GM12865 (cell line): ENCODE measurements around the gene CSMD2.

Source experiments
- DNase-seq: peaks from one replicate; pipeline ENCODE4 v3.0.0; 2010; ENCODE audit warnings: low read depth
- H3K4me3 ChIP-seq: 2 replicates; pipeline ENCODE4 v1.5.1; 2011; ENCODE audit warnings: mild to moderate bottlenecking, low read depth, low read length, control low read depth
- TF ChIP-seq, protein P1 (sequence below): IDR thresholded peaks from 2 replicates; pipeline ENCODE4 v1.5.1; 2011; ENCODE audit warnings: low read length, control low read depth, low read depth, inconsistent platforms; ENCODE audit not compliant: insufficient read depth; ENCODE audit errors: missing control alignments

The CSMD2 gene

DNA sequence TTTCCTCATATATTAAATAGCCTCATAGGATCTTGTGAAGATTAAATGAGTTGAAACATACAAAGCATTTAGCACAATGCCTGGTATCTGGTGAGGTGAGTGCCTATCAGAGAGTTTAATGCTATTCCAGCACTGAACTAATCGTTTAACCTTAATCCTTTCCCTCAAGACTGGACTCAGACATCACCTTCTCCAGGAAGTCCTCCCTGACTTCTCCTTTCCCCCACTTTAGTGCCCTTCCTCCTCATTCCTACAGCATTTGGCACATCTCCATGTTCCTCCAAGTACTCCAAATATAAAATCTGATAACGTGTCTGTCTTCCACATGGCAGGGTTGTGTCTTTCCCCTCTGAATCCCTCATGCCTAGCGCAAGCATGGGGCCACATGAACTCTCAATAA, 632.8 kb downstream of the CSMD2 start:
- H3K4me3 ChIP-seq: no peak overlapping the region
- TF ChIP-seq, protein P1, sequence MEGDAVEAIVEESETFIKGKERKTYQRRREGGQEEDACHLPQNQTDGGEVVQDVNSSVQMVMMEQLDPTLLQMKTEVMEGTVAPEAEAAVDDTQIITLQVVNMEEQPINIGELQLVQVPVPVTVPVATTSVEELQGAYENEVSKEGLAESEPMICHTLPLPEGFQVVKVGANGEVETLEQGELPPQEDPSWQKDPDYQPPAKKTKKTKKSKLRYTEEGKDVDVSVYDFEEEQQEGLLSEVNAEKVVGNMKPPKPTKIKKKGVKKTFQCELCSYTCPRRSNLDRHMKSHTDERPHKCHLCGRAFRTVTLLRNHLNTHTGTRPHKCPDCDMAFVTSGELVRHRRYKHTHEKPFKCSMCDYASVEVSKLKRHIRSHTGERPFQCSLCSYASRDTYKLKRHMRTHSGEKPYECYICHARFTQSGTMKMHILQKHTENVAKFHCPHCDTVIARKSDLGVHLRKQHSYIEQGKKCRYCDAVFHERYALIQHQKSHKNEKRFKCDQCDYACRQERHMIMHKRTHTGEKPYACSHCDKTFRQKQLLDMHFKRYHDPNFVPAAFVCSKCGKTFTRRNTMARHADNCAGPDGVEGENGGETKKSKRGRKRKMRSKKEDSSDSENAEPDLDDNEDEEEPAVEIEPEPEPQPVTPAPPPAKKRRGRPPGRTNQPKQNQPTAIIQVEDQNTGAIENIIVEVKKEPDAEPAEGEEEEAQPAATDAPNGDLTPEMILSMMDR: no peak

DNA sequence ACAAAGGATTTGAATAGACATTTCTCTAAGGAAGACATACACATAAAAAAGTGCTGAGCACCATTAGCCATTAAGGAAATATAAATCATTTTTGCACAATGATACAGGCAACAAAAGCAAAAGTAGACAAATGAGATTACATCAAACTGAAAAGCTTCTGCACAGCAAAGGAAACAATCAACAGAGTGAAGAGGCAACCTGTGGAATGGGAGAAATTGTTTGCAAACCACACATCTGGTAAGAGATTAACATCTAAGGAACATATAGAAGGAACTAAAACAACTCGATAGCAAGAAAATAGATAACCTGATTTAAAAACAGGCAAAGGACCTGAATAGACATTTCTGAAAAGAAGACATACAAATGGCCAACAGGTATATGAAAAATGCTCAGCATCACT, 635.1 kb downstream of the CSMD2 start:
- DNase-seq: no peak
- TF ChIP-seq, protein P1: no peak
- no peak overlapping the region for H3K4me3 ChIP-seq

More for the DNA sequence above, 632.8 kb downstream of the CSMD2 start:
- DNase-seq: no peak

DNA sequence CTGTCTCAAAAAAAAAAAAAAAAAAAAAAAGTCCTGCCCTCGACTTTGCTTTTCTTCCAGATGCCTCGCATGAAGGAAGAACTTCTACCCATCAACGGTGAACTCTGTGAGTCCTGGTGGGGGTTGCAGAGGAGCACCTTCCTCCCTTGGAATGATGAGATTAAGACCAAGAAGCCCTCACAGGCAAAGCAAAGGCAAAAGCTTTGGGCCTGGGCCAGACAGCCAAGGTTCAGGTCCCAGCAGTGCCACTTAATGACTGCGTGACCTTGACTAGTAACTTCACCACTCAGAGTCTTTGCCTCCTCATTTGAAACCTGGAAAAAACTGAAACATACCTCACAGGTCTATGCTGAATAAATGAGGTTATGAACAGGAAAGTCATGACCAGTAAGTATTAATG, 637.1 kb downstream of the CSMD2 start:
- DNase-seq: no peak
- H3K4me3 ChIP-seq: no peak overlapping the region
- TF ChIP-seq, protein P1: no peak

DNA sequence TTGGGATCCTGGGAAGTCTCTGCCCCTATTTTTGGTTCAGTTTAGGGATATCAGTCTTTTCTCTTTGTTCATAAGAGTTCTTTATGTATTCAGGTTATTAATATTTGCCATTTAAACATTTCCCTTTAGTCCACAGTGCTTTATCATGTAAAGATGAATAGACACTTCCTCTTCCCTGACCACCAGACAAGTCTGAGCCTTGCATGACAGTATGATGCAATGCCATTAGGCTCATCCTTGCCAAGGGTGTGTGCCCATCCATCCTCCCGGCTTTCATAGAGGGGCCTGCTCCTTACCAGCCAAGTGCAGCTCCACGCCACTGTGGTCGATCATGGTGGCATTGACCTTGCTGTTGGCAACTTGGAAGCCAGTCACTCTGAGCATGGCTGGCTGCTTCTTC, 640.4 kb downstream of the CSMD2 start:
- H3K4me3 ChIP-seq: no peak overlapping the region
- TF ChIP-seq, protein P1: no peak
- no peak for DNase-seq

DNA sequence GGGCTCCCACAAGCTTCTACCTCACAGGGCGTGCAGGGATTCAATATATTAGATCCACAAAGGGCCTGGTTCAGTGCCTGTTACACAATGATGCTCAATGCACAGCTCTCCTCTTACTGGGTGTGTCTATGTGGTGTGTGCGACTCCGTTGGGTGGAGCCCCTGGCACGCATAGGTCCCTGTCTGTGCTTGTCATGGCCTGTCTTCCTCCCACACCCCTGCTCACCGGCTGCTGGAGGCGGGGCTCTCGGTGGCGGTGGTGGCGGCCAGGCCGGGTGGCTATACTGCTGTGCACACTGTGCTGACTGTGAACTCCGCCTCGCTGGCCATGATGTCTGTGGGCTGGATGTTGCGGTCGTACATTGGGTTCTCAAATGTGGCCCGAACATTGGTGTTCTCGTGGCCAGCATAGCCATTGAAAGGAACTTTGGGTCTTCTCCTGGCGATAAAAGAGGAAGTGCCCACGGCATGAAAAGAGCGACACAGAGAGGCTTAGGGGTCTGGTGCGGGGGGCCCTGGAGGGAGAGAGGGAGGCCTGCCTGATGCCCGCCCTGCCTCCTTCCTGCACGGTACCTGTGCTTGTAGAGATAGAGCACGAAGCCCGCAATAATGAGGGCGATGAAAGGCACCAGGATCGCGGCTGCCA, 645.7 kb downstream of the CSMD2 start:
- no peak overlapping the region for H3K4me3 ChIP-seq
- no peak for DNase-seq
- TF ChIP-seq, protein P1: no peak

DNA sequence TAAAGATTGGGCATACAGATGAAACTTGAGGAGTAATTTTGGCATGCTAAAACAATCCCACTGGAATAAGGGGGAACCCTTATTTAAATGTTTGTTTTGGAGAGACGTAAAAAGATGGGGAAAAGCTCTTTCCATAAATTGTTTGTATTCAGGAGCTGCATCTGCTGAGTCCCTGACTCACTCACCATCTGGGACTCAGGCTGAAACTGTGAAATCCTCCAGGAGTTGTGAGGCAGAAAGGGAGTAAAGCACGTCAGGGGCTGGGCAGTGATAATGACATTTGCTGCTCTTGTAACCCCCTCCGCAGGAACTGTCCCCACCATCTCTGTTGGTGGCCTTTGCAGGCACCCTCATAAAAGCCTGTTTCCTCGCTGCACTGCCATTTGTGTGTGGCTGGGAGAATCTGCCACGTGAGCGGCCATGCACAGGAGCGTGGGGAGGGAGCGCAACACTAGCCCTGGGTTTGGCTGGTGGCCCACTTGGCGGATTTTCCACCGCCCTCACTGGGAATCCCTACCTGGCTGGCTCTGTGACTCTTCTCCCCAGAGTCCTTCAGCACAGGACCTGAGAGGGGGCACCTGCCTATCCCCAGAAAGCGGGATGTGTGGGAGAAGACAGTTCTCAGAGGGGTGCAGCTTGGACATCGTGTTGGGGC, 647.3 kb downstream of the CSMD2 start:
- H3K4me3 ChIP-seq: no peak overlapping the region
- TF ChIP-seq, protein P1: no peak
- DNase-seq: no peak
